ENCODE measurements around the gene ACSF2.

DNA sequence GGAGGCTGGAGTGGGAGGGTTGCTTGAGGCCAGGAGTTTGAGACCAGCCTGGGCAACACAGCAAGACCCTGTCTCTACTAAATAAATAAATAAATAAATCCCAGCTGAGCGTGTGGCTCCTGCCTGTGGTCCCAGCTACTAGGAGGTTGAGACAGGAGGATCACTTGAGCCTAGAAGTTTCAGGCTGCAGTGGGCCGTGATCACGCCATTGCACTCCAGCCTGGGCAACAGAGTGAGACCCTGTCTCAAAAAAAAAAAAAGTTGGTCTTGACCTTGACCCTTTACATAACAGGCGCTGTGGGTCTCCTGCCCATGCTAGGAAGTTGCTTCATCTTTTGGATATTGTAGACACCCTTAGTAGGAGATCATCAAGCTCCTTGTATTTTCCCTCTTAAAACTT, 11.4 kb downstream of the ACSF2 start:
- TF ChIP-seq, protein P1, sequence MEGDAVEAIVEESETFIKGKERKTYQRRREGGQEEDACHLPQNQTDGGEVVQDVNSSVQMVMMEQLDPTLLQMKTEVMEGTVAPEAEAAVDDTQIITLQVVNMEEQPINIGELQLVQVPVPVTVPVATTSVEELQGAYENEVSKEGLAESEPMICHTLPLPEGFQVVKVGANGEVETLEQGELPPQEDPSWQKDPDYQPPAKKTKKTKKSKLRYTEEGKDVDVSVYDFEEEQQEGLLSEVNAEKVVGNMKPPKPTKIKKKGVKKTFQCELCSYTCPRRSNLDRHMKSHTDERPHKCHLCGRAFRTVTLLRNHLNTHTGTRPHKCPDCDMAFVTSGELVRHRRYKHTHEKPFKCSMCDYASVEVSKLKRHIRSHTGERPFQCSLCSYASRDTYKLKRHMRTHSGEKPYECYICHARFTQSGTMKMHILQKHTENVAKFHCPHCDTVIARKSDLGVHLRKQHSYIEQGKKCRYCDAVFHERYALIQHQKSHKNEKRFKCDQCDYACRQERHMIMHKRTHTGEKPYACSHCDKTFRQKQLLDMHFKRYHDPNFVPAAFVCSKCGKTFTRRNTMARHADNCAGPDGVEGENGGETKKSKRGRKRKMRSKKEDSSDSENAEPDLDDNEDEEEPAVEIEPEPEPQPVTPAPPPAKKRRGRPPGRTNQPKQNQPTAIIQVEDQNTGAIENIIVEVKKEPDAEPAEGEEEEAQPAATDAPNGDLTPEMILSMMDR (IDR thresholded peaks at IDR 0.05; ENCODE audit: insufficient read depth, low read length) = no peak
- TF ChIP-seq POLR2AphosphoS5 (IDR thresholded peaks at IDR 0.05; ENCODE audit: low read depth) = no peak
